Trophoblast cell (in vitro differentiated cells and primary cell): ENCODE data around the gene CFAP91.
A peak's percentile ranks its signal among the peaks of the same experiment; 100 is the strongest.
"Not testable (repeated sequence)": the region's sequence is repeated elsewhere in the genome, so short reads cannot be mapped to it uniquely, and the experiment has no call there.

Experiments
- DNase-seq, 2 donors: peaks; one replicate each; pipeline ENCODE4 v3.0.0-alpha.2; 2016
- H2AFZ ChIP-seq: 2 replicates; pipeline ENCODE4 v1.6.1; 2013; ENCODE audit warnings: low read length, moderate library complexity, mild to moderate bottlenecking; ENCODE audit not compliant: insufficient read depth, poor library complexity
- H2AK5ac ChIP-seq: 2 replicates; pipeline ENCODE4 v1.6.1; 2013; ENCODE audit warnings: mild to moderate bottlenecking, low read length
- H2BK120ac ChIP-seq: 2 replicates; pipeline ENCODE4 v1.6.1; 2013; ENCODE audit warnings: low read length, mild to moderate bottlenecking, moderate library complexity; ENCODE audit not compliant: insufficient read depth, poor library complexity
- H2BK12ac ChIP-seq: 2 replicates; pipeline ENCODE4 v1.6.1; 2013; ENCODE audit warnings: mild to moderate bottlenecking, low read length, moderate library complexity
- H2BK5ac ChIP-seq: 2 replicates; pipeline ENCODE4 v1.6.1; 2013; ENCODE audit warnings: low read length, low read depth, moderate library complexity, mild to moderate bottlenecking; ENCODE audit not compliant: poor library complexity
- H3K14ac ChIP-seq: 2 replicates; pipeline ENCODE4 v1.6.1; 2013; ENCODE audit warnings: mild to moderate bottlenecking, low read length
- H3K18ac ChIP-seq: 2 replicates; pipeline ENCODE4 v1.6.1; 2013; ENCODE audit warnings: mild to moderate bottlenecking, low read length
- H3K23ac ChIP-seq: 2 replicates; pipeline ENCODE4 v1.6.1; 2013; ENCODE audit warnings: low read length
- H3K27ac ChIP-seq: 2 replicates; pipeline ENCODE4 v1.5.1; 2013; ENCODE audit warnings: low read depth, mild to moderate bottlenecking, inconsistent platforms, low read length, moderate library complexity
- H3K27me3 ChIP-seq: 2 replicates; pipeline ENCODE4 v1.6.1; 2013; ENCODE audit warnings: inconsistent platforms, mild to moderate bottlenecking, low read length, moderate library complexity; ENCODE audit not compliant: insufficient read depth
- H3K36me3 ChIP-seq, 2 experiments: 1 replicate in 1 of 2; 2 replicates in 1 of 2; pipeline ENCODE4 v1.6.1; 2013; ENCODE audit warnings: low read length in 2 of 2, mild to moderate bottlenecking in 2 of 2, moderate library complexity in 1 of 2; ENCODE audit not compliant: insufficient read depth in 2 of 2, control insufficient read depth in 1 of 2
- H3K4ac ChIP-seq: 2 replicates; pipeline ENCODE4 v1.6.1; 2013; ENCODE audit warnings: low read depth, mild to moderate bottlenecking, low read length, moderate library complexity
- H3K4me1 ChIP-seq, 2 experiments: 1 replicate in 1 of 2; 2 replicates in 1 of 2; pipeline ENCODE4 v1.6.1; 2013; ENCODE audit warnings: low read length in 2 of 2, mild to moderate bottlenecking in 2 of 2, moderate library complexity in 1 of 2; ENCODE audit not compliant: insufficient read depth in 2 of 2, control insufficient read depth in 1 of 2
- H3K4me2 ChIP-seq: 2 replicates; pipeline ENCODE4 v1.6.1; 2013; ENCODE audit warnings: inconsistent platforms, mild to moderate bottlenecking, low read length, moderate library complexity
- H3K4me3 ChIP-seq: 2 replicates; pipeline ENCODE4 v1.5.1; 2013; ENCODE audit warnings: mild to moderate bottlenecking, low read depth, low read length, inconsistent platforms
- H3K79me1 ChIP-seq: one replicate; pipeline ENCODE4 v1.6.1; 2013; ENCODE audit warnings: low read length
- H3K79me2 ChIP-seq: 2 replicates; pipeline ENCODE4 v1.6.1; 2013; ENCODE audit warnings: low read length, mild to moderate bottlenecking; ENCODE audit not compliant: control insufficient read depth, insufficient read depth, poor library complexity
- H3K9ac ChIP-seq: 2 replicates; pipeline ENCODE4 v1.6.1; 2013; ENCODE audit warnings: mild to moderate bottlenecking, low read length
- H3K9me3 ChIP-seq: 2 replicates; pipeline ENCODE4 v1.6.1; 2013; ENCODE audit warnings: low read depth, mild to moderate bottlenecking, control low read depth, inconsistent platforms, low read length; ENCODE audit not compliant: insufficient read depth
- H4K12ac ChIP-seq: 2 replicates; pipeline ENCODE4 v1.6.1; 2013; ENCODE audit warnings: low read depth, mild to moderate bottlenecking, low read length, moderate library complexity
- H4K8ac ChIP-seq: 2 replicates; pipeline ENCODE4 v1.6.1; 2013; ENCODE audit warnings: low read depth, mild to moderate bottlenecking, low read length, moderate library complexity
- H4K91ac ChIP-seq: one replicate; pipeline ENCODE4 v1.6.1; 2013; ENCODE audit warnings: low read depth, mild to moderate bottlenecking, low read length, moderate library complexity
- whole genome bisulfite sequencing: extraction: QIAGEN DNeasy Blood & Tissue Kit; methylation state at CpG from one replicate; pipeline ENCODE4 v1.1.7; 2013; ENCODE audit warnings: missing lambda C conversion rate; ENCODE audit not compliant: insufficient read length, insufficient coverage; ENCODE audit errors: extremely low coverage; 5-methylcytosine and 5-hydroxymethylcytosine counted together

CFAP91 gene

DNA sequence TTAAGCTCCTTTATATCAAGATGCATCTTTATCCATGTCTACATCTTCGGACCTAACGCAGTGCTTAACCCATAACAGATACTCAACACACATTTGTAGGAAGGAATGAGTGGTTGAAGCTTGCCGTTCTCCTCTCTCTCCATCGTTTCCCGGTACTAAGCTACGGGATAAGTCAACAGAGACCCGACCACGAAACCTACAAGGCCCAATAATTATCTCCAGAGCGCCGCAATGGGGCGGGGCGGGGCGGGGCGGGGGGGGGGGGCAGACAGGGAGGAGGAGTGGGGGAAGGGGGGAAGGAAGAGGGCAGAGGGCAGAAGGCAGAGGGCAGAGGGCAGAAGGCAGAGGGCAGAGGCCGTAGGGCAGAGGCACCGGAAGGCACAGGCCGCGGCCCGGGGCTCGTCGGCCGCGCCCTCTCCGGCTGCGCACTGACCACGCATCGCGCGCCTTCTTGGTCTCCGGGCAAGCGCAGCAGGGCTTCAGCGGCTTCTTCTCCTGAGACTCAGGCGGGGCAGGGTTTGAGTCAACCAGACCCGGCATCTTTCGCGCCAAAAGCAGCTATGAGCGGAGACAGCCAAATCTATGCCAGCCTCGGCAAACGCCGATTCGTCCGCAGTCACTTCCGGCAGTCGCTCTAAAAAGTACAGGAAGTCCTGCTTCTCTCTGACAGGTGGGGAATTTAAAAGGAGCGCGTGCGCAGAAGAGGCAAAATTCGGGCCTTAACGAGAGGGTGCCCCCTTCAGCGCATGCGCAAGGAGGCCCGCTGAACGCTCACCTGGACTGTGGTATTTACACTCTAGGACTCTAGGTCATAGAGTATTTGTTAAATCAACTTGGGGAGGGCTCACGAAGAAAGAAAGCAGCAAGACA lies 25.8 kb upstream of the CFAP91 start, which contains the start of gene COX17:
Gene COX17 (minus strand): TSS at position 636 of the 870 bp plus-strand sequence. CDS start 96 bp downstream, at position 540.
- H3K14ac ChIP-seq, result peak within 1 kb of the TSS; percentile 98
- peaks cover 2 to 6% of the 10 kb centered on the region in 2 experiments for H3K4me1 ChIP-seq
- peak within 1 kb of the TSS; percentile 63 for H3K4me2 ChIP-seq
- peak within 1 kb of the TSS; percentile 72 for H2AK5ac ChIP-seq
- H3K9me3 ChIP-seq, result peaks cover 3% of the 10 kb centered on the region
- peak within 1 kb of the TSS; percentile 95 for H2BK5ac ChIP-seq
- H4K12ac ChIP-seq, result peak within 1 kb of the TSS; percentile 84
- H4K8ac ChIP-seq, result peak within 1 kb of the TSS; percentile 98
- peak within 1 kb of the TSS; percentile 80 for H3K4ac ChIP-seq
- H3K79me1 ChIP-seq, result peaks cover 10% of the 10 kb centered on the region
- peak within 1 kb of the TSS; percentile 76 for H3K9ac ChIP-seq
- no peak within 1 kb of the TSS for H3K23ac ChIP-seq
- H3K27ac ChIP-seq, result peak within 1 kb of the TSS; percentile 96
- H2BK12ac ChIP-seq, result peak within 1 kb of the TSS; percentile 67
- WGBS, result no CpG with 5 or more reads among the region's 54 CpGs
- H4K91ac ChIP-seq, result peak within 1 kb of the TSS; percentile 95
- peak within 1 kb of the TSS; percentile 89 for H2BK120ac ChIP-seq
- peak; percentile 98 to 99 for DNase-seq
- H3K27me3 ChIP-seq, result no peaks in the 10 kb centered on the region
- H3K36me3 ChIP-seq, result peaks cover 9 to 16% of the 10 kb centered on the region in 2 experiments
- peak within 1 kb of the TSS; percentile 87 for H3K4me3 ChIP-seq
- peak within 1 kb of the TSS; percentile 88 for H3K18ac ChIP-seq
- H3K79me2 ChIP-seq, result peaks cover 4% of the 10 kb centered on the region
- peak within 1 kb of the TSS; percentile 87 for H2AFZ ChIP-seq

DNA sequence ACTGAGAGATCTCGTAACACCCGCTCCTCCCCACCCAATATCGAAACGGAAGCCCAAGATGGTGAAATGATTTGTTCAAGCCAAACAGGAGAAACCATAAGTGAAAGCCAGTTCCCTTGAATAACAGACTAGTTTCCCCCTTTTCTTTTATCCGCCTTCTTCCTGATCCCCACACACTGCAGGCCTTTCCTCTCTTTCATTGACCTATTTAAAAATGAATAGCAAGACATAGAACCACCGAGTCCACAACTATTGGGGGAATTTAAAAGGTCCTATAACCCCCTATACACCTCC lies 25.2 kb upstream of the CFAP91 start:
- Histone ChIP-seq H2BK12ac (no peak overlapping the region), H3K9ac (no peak overlapping the region), H3K4ac (no peak overlapping the region), H3K79me2 (peaks cover 4% of the 10 kb centered on the region), H3K79me1 (peaks cover 10% of the 10 kb centered on the region), H4K12ac (no peak overlapping the region), H3K4me1 (peaks cover 2 to 6% of the 10 kb centered on the region in 2 experiments), H3K23ac (no peak overlapping the region), H4K91ac (peak overlapping the region; percentile 25), H4K8ac (peak overlapping the region; percentile 62), H3K18ac (no peak overlapping the region), H3K27me3 (no peaks in the 10 kb centered on the region), H3K27ac (peak overlapping the region; percentile 48), H3K4me2 (peak overlapping the region; percentile 63), H3K4me3 (no peak overlapping the region), H2AFZ (peak overlapping the region; percentile 61), H2BK120ac (no peak overlapping the region), H3K36me3 (peaks cover 9 to 16% of the 10 kb centered on the region in 2 experiments), H2BK5ac (peak overlapping the region; percentile 1), H3K9me3 (peaks cover 3% of the 10 kb centered on the region), H2AK5ac (no peak overlapping the region), H3K14ac (no peak overlapping the region)
- no CpG with 5 or more reads among the region's 6 CpGs for WGBS
- no peak for DNase-seq

DNA sequence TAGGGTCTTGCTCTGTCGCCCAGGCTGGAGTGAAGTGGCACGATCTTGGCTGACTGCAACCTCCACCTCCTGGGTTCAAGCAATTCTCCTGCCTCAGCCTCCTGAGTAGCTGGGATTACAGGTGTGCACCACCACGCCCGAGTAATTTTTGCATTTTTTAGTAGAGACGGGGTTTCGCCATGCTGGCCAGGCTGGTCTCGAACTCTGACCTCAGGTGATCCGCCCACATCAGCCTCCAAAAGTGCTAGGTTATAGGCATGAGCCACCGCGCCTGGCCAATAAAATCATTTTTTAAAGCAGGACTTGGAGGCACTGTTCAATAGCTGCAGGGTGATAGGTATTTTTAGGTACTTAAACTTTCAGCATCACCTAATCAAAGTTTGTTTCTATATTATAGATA lies 24.6 kb upstream of the CFAP91 start:
- WGBS, result no CpG with 5 or more reads among the region's 10 CpGs
- H3K4me2 ChIP-seq, H4K12ac ChIP-seq, H3K4ac ChIP-seq, H3K27me3 ChIP-seq, H2BK5ac ChIP-seq, H3K23ac ChIP-seq, H3K14ac ChIP-seq, H3K9ac ChIP-seq, H2BK120ac ChIP-seq, H3K4me1 ChIP-seq, H3K79me2 ChIP-seq, H3K9me3 ChIP-seq, H4K8ac ChIP-seq, H2AFZ ChIP-seq, H3K79me1 ChIP-seq, H3K4me3 ChIP-seq, H3K18ac ChIP-seq, H3K27ac ChIP-seq, H2AK5ac ChIP-seq, DNase-seq: not testable (repeated sequence)
- Histone ChIP-seq H2BK12ac (peak overlapping the region; percentile 67), H3K36me3 (peaks cover 9 to 12% of the 10 kb centered on the region in 2 experiments), H4K91ac (peak overlapping the region; percentile 33)

DNA sequence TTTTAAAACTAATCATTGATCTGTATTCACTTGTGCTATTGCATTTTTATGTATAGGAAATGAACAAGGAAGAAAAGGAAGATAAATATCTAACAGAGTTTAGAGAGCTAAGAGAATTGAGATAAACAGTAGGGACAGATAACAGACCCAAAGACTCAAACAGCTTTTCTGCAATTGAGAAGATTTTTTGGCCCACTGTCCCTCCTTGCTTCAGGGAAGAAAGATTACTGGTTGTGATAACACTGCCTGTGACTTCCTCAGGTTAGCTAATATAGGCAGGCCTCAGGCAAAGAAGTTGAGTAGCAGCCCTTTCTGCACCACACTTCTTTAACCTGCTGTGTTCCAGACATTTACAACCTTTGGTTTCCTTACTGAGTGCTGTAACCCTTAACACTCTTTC lies 22.9 kb upstream of the CFAP91 start:
- Histone ChIP-seq H2AFZ (no peak overlapping the region), H3K14ac (no peak overlapping the region), H3K79me1 (peaks cover 10% of the 10 kb centered on the region), H3K4ac (no peak overlapping the region), H2BK5ac (no peak overlapping the region), H3K79me2 (peaks cover 4% of the 10 kb centered on the region), H4K12ac (no peak overlapping the region), H3K4me1 (peaks cover 2 to 6% of the 10 kb centered on the region in 2 experiments), H2BK120ac (no peak overlapping the region), H3K4me3 (no peak overlapping the region), H3K23ac (no peak overlapping the region), H3K36me3 (no peaks in the 10 kb centered on the region), H3K4me2 (no peak overlapping the region), H3K9me3 (no peaks in the 10 kb centered on the region), H4K8ac (no peak overlapping the region), H3K9ac (no peak overlapping the region), H2BK12ac (no peak overlapping the region), H2AK5ac (no peak overlapping the region), H4K91ac (no peak overlapping the region), H3K18ac (no peak overlapping the region), H3K27ac (peak overlapping the region; percentile 83), H3K27me3 (no peaks in the 10 kb centered on the region)
- peak; percentile 9 to 67 for DNase-seq
